Heart left ventricle (tissue), 13 donors: ENCODE results near the gene TTC7B.

Experiments
- POLR2A ChIP-seq, 2 donors: fragments of 450-650 bp; IDR thresholded peaks; one replicate each; pipeline ENCODE4 v1.6.1; 2017; ENCODE audit warnings: antibody characterized with exemption in 2 of 2, mild to moderate bottlenecking in 2 of 2, moderate library complexity in 2 of 2
- TF ChIP-seq, protein P1 (sequence below), 12 donors: fragments of 200-600 bp; sonication (generic) in 4 of 12; IDR thresholded peaks; one replicate each; pipeline versions ENCODE4 v1.5.0 to v1.8.0; 2018 to 2022; ENCODE audit warnings: antibody characterized with exemption in 12 of 12, mild to moderate bottlenecking in 5 of 12
- donor health status: ischemic (EF 13 %, LVEDD 7.1; RV severe dilation, severe dysfunction).
- donor health status: DM: no; HTN: yes; CAD: no.
- donor health status: DM: no; HTN: no; CAD: no.
- donor health status: ischemic (EF 25% LVEDD 6.9; RV normal size, moderate dysfunction).
- donor health status: ischemic (EF 25% LVEDD 5.7; RV mildly dilated, moderate dysfunction).
- donor health status: ischemic (EF 35%, LVEDD 5.7; RV mildly dilated, moderate dysfunction).
- donor health status: nonischemic (EF 11% LVEDD 7.7; RV severe dilation, severe dysfunction).
- donor health status: DM: yes; HTN: yes; CAD: no.
- donor health status: PGD.
- donor health status: ischemic (EF 29% LVEDD 5.4; RV normal size, mild dysfunction).
- donor health status: nonischemic (EF 23%, LVEDD 6.1; RV moderate dilation, normal function).

DNA sequence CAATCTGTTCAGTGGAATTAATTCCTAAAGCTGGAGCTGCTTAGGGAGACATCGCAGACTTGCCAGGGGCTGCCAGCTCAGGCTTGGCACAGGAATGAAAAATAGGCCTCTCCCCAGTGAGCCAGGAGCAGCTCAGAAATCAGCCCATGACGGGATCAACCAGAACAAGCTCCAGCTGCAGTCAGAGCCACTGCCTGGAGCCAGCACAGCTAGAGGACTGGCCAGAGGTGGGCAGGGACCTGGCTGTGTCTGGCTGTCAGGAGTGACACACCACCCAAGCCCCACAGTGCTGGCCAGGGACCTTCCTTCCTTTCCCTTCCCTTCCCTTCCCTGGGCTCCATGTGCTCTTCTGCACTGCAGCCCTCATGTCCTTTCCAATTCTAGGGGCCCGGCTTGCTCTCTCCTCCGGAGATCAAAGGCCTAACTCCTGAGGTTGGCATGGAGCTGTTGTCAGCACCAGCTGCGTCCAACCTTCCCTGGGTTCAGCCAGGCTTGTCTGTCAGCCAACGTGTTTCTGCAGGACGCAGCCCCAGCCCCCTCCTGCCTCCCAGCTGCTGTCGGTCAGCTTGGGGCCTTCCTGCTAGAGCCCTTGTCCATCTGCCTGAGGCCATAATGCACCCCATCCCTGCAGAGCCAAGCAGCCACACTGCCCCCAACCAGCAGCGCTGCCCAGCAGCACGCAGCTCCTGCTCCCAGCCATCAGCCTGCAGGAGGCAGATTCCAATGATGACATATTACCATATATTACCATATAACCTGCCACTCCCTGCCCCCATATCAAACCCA, 270.1 kb downstream of the TTC7B start:
- TF ChIP-seq, protein P1, sequence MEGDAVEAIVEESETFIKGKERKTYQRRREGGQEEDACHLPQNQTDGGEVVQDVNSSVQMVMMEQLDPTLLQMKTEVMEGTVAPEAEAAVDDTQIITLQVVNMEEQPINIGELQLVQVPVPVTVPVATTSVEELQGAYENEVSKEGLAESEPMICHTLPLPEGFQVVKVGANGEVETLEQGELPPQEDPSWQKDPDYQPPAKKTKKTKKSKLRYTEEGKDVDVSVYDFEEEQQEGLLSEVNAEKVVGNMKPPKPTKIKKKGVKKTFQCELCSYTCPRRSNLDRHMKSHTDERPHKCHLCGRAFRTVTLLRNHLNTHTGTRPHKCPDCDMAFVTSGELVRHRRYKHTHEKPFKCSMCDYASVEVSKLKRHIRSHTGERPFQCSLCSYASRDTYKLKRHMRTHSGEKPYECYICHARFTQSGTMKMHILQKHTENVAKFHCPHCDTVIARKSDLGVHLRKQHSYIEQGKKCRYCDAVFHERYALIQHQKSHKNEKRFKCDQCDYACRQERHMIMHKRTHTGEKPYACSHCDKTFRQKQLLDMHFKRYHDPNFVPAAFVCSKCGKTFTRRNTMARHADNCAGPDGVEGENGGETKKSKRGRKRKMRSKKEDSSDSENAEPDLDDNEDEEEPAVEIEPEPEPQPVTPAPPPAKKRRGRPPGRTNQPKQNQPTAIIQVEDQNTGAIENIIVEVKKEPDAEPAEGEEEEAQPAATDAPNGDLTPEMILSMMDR (IDR thresholded peaks at IDR 0.05) = no peak
- no peak for TF ChIP-seq POLR2A (IDR thresholded peaks at IDR 0.05)
